CD4-positive, alpha-beta T cell treated with Interleukin-4 for 1 hour (primary cell): ENCODE results near the gene UBN1.
A peak's percentile ranks its signal among the peaks of the same experiment; 100 is the strongest.

ENCODE experiments used
- DNase-seq, 2 donors: peaks; one replicate each; pipeline ENCODE4 v3.0.0-alpha.2; 2020 to 2022

UBN1 gene

DNA sequence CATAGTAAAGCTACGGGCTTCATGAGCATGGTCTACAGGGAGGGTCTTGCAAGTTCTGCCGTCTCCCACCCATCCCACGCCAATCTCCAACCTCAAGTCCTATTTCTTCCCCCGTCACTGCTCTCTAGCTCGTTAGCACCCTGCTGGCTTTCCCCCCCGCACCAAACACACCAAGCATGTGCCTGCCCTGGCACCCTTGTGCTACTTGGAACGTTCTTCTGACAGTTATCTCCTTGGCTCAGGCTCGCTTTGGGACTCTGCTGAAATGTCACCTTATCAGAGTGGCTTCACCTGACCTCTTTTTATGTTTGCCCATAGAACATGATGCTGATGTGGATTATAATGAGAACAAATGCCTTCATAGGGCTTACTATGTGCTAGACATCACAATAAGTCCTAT, 22.1 kb upstream of the UBN1 start:
- DNase-seq: no peak

GRCh38 chr16:4826526-4826925, 20.8 kb upstream of the UBN1 start:
- DNase-seq: no peak

- DNase-seq: no peak
These were observed 20.3 kb upstream of the UBN1 start for GRCh38 chr16:4826980-4827379.

GRCh38 chr16:4828567-4829321, 18.5 kb upstream of the UBN1 start:
- DNase-seq: no peak

DNA sequence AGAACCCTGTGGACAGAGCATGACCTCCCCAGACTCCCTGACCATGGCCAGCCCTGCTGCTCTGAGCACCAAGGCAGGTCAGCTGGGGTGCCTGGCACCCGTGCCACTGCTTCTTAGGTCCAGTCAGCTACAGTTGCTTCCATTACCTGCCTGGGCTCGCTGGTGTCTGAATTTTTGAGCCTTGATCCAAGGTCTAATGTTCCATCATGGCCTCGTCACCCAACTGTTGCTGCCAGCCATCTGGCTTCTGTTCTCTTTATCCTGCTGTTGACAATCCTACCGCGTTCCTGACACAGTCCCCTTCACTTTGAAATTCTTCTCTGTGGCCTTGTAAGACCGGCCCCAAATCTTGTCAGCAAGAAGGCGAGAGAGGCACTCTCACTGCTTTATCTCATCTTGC, 16.9 kb upstream of the UBN1 start:
- no peak for DNase-seq

GRCh38 chr16:4831616-4832015, 15.7 kb upstream of the UBN1 start:
- DNase-seq: no peak

GRCh38 chr16:4832698-4833343, 14.5 kb upstream of the UBN1 start:
- no peak for DNase-seq

DNA sequence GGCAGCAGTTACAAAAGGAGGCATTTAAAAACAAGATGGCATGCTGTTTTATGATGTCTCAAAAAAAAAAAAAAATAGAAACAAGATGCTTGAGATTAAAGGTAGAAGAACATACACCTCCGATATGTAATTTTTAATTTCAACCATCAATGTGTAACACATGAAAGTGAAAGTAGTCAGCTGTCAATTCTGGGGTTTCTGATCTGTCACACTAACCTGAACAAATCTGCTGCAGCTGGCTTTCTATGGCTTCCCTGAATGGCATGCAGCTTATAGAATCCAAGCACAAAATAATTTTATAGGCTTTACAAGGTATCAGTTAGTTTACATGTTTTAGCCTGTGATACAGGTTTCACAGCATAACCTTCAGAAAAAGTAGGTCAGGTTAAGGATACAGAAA, 13.7 kb upstream of the UBN1 start:
- DNase-seq: no peak

- DNase-seq: no peak
These were observed 10.6 kb upstream of the UBN1 start for GRCh38 chr16:4836727-4837126.

DNA sequence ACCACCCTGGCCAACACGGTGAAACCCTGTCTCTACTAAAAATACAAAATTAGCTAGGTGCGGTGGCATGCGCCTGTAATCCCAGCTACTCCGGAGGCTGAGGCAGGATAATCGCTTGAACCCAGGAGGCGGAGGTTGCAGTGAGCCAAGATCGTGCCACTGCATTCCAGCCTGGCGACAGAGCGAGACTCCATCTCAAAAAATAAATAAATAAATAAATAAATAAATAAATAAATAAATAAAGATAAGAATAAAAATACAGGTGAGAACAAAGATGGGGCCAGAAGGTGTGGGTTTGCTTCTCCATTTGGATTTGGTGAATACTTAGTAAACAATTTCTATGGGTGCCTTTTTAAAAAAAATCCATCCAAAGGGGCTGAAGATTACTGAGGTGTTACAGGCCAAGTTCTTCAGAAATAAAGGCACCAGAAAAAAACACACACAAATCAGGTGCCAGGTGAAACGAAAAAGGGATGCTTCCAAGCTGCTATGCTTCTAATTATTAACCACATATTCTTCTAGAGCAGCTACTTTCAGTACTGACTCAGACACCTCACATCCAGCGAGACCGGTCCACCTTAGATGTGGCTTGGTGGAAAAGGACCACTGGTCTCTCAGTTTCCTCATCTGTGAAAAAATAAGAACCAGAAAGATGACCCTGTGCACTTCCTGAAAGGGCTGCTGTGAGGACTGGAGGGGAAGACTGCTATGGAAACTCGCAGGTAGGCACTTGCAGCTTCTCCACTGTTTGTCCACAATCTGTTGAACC, 9.4 kb upstream of the UBN1 start:
- no peak for DNase-seq

DNA sequence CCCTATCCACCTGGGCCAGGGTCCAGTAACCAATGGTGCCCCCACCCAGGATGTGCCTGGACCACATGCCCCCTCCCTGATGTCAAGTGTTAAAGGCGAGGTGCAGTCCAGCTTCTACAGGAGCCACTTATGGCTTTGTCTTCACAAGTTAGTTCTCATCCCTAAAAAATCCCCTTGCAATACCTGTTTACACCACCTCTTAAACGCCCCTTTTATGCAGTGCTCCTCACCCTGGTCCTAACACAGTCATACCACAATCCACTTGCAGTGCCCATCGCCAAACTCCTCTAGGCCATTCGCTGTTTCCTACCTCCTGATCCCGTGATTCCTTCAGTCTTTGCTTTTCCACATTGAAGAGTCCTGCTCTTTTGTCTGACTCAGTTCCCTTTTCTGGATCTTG, 7.3 kb upstream of the UBN1 start:
- DNase-seq: no peak

GRCh38 chr16:4840984-4841383, 6.3 kb upstream of the UBN1 start:
- no peak for DNase-seq

- peak; percentile 21 to 41 for DNase-seq
These were observed 779 bp upstream of the UBN1 start for GRCh38 chr16:4846503-4846900.

DNA sequence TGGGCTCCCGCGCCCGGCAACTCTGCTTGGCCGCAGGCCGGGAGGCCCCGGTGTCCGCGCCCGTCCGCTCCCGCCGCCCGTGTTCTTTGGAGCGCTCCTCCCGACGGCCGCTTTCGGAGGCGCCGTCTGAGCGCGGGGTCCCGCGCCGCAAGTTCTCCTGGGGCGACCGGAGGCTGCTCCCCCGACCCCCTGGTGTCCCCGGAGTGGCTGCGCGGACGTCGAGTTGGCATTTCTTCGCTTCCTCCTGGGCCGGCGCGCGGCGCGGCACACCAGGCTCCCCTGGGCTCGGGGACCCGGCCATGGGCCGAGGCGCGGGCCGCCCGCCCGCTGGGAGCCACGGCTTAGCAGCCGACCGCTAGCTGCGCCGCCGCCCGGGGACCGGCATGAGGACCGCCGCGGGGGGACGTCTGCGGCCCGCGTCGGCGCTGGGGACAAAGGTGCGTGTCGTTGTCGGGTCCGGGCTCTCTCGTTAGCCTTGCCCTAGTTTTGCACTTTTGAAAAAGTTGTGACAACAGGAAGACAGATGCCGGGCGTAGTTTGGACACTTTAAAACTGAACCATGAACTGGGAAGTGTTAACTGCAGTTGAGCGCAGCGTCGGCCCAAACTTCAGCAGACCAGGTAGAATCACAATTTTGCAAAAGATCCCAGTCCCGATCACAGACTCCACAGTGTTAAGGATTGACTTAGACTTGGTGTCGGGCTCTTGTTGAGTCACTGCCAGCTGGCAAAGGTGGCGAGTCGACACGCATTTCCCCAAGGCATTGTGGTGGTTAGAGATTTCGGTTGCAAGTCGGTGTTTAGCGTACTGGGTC, 700 bp downstream of the UBN1 start:
- peak; percentile 36 to 48 for DNase-seq

DNA sequence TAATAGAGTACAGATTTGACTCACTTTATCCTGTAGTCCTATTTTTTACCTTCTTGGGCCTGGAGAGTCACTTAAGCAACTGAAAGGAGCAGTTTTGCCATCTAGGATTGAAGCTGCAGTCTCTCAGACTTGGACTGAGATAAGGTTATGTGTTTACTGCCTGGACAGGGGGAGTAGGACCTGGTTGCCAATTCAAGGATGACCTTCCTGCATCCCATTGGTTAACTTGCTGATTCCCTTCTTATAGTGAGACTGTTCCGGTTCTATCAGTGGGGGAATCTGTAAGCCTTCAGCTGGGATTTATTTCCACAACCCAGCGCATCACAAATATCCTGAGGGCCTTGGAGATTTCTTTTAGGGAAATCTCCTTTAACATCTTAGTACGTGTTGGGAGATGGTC, 2.9 kb downstream of the UBN1 start:
- no peak for DNase-seq

GRCh38 chr16:4852221-4852872, 5.1 kb downstream of the UBN1 start:
- DNase-seq: no peak

GRCh38 chr16:4855371-4855770, 8.1 kb downstream of the UBN1 start:
- DNase-seq: no peak

- no peak for DNase-seq
These were observed 8.5 kb downstream of the UBN1 start for GRCh38 chr16:4855804-4856203.

GRCh38 chr16:4859190-4859899, 12.1 kb downstream of the UBN1 start:
- DNase-seq: no peak

- DNase-seq: no peak
These were observed 12.6 kb downstream of the UBN1 start for GRCh38 chr16:4859900-4860255.

- no peak for DNase-seq
These were observed 13.6 kb downstream of the UBN1 start for GRCh38 chr16:4860727-4861342.

- DNase-seq: peak in 1 of 2 donors; percentile 15
These were observed 15.4 kb downstream of the UBN1 start for GRCh38 chr16:4862639-4863038.
